K562 (cell line): ENCODE data around the gene TMF1. TPM values are rescaled to one million over a fixed set of nuclear protein-coding genes. Genes with fewer than 3 reads are reported as not detected.

Experiments
- ATAC-seq: fragments of 200-7000 bp; cut with Tn5 transposase; 3 replicates; pipeline ENCODE4 v1.9.1; 2020; ENCODE audit warnings: moderate library complexity
- BruUV-seq: library from RNA; stranded (reverse); fragments of 400-500 nt; replicated peaks from 2 replicates; lab custom pipeline; 2021; lab: Mats Ljungman, UMichigan
- CTCF ChIA-PET: fragments of 300-600 bp; formaldehyde crosslinking; extraction: SDS; loops from one replicate; lab custom pipeline; 2021; ENCODE audit warnings: low intra/inter-chr PET ratio; lab: Yijun Ruan, JAX
- POLR2A ChIA-PET: fragments of 300-600, 350-650 bp; sonication (Branson Sonifier 250); formaldehyde crosslinking; extraction: SDS; loops from one replicate; lab custom pipeline; 2021; ENCODE audit warnings: antibody characterized with exemption, inconsistent platforms; lab: Yijun Ruan, JAX
- DNase-seq, 4 experiments: peaks; one replicate each; pipeline versions ENCODE4 v3.0.0 to v3.0.0-alpha.2; 2011 to 2018; ENCODE audit warnings: low spot score in 3 of 4, mixed read lengths in 3 of 4; ENCODE audit errors: extremely low read depth in 1 of 4
- FAIRE-seq: peaks from 2 replicates; lab custom pipeline; 2011; peaks lifted over from hg19 to GRCh38; lab: Jason Lieb, UNC
- H2AFZ ChIP-seq: 2 replicates; pipeline ENCODE4 v1.6.0; 2011; ENCODE audit warnings: low read depth, low read length, control low read depth, inconsistent platforms
- H3K27ac ChIP-seq: fragments of 200-600 bp; 3 replicates; pipeline ENCODE4 v1.8.0; 2011; ENCODE audit warnings: low read depth, mild to moderate bottlenecking, control low read depth, inconsistent platforms, low read length, moderate library complexity, mixed read lengths; ENCODE audit errors: extremely low read depth
- H3K27me3 ChIP-seq, 2 experiments: fragments of 300-600 bp in 1 of 2; 2 replicates in 1 of 2; 3 replicates in 1 of 2; pipeline versions ENCODE4 v1.6.0 to v1.8.0; 2011; ENCODE audit warnings: inconsistent platforms in 2 of 2, low read length in 2 of 2, mild to moderate bottlenecking in 1 of 2, mixed read lengths in 1 of 2, moderate library complexity in 1 of 2; ENCODE audit not compliant: control insufficient read depth in 2 of 2, insufficient read depth in 2 of 2
- H3K36me3 ChIP-seq: fragments of 300-600 bp; 3 replicates; pipeline ENCODE4 v1.8.0; 2011; ENCODE audit warnings: mild to moderate bottlenecking, low read length, inconsistent platforms; ENCODE audit not compliant: control insufficient read depth, insufficient read depth
- H3K4me1 ChIP-seq, 2 experiments: fragments of 200-600 bp in 1 of 2; replicated peaks in 1 of 2; 2 replicates in 1 of 2; 3 replicates in 1 of 2; pipeline versions ENCODE4 v1.5.1 to v1.8.0; 2011; ENCODE audit warnings: inconsistent platforms in 2 of 2, low read length in 2 of 2, mild to moderate bottlenecking in 1 of 2, mixed read lengths in 1 of 2, moderate library complexity in 1 of 2; ENCODE audit not compliant: control insufficient read depth in 2 of 2, insufficient read depth in 2 of 2
- H3K4me2 ChIP-seq: 2 replicates; pipeline ENCODE4 v1.6.1; 2011; ENCODE audit warnings: low read length, control low read depth, inconsistent platforms, mixed read lengths; ENCODE audit not compliant: insufficient read depth
- H3K4me3 ChIP-seq: fragments of 200-600 bp; sonication (generic), shearing (Covaris generic); 2 replicates; pipeline ENCODE4 v1.5.1; 2016; ENCODE audit warnings: control low read depth, inconsistent platforms
- H3K79me2 ChIP-seq: fragments of 200-600 bp; 3 replicates; pipeline ENCODE4 v1.8.0; 2011; ENCODE audit warnings: low read length, inconsistent platforms; ENCODE audit not compliant: control insufficient read depth, insufficient read depth
- H3K9ac ChIP-seq, 2 experiments: 2 replicates each; pipeline versions ENCODE4 v1.6.0 to v1.6.1; 2011; ENCODE audit warnings: low read depth in 2 of 2, low read length in 2 of 2, control low read depth in 1 of 2, inconsistent platforms in 1 of 2, mild to moderate bottlenecking in 1 of 2, mixed read lengths in 1 of 2; ENCODE audit not compliant: insufficient read depth in 1 of 2
- H3K9me1 ChIP-seq: one replicate; pipeline ENCODE4 v1.6.0; 2011; ENCODE audit warnings: inconsistent platforms, mild to moderate bottlenecking, low read length, moderate library complexity; ENCODE audit not compliant: control insufficient read depth, insufficient read depth
- H3K9me3 ChIP-seq: replicated peaks from 2 replicates; pipeline ENCODE4 v1.5.1; 2011; ENCODE audit warnings: low read depth, low read length, inconsistent platforms; ENCODE audit not compliant: control insufficient read depth, insufficient read depth
- H4K20me1 ChIP-seq: replicated peaks from 2 replicates; pipeline ENCODE4 v1.6.1; 2011; ENCODE audit warnings: low read length, inconsistent platforms, mixed read lengths; ENCODE audit not compliant: control insufficient read depth, insufficient read depth
- ARNT ChIP-seq, 2 experiments: fragments of 450-650 bp; IDR thresholded peaks; 2 replicates each; pipeline ENCODE4 v1.6.1; 2016; ENCODE audit warnings: mild to moderate bottlenecking in 1 of 2
- HNRNPH1 ChIP-seq: fragments of 200-400 bp; formaldehyde crosslinking; optimal IDR thresholded peaks from 2 replicates; pipeline ENCODE3; 2017; ENCODE audit warnings: low read depth, mild to moderate bottlenecking, low read length, moderate library complexity
- ID3 ChIP-seq, 2 experiments: fragments of 250-450 bp in 1 of 2; fragments of 450-650 bp in 1 of 2; sonication (Bioruptor Pico) in 1 of 2; IDR thresholded peaks; 2 replicates each; pipeline versions ENCODE4 v1.6.1 to v1.8.0; 2016 to 2021; ENCODE audit warnings: mild to moderate bottlenecking in 2 of 2, moderate library complexity in 2 of 2, missing compliant biosample characterization in 1 of 2, missing genetic modification characterization in 1 of 2
- ILF3 ChIP-seq: fragments of 450-650 bp; IDR thresholded peaks from 2 replicates; pipeline ENCODE4 v1.6.1; 2018; ENCODE audit warnings: antibody characterized with exemption, mild to moderate bottlenecking, moderate library complexity, borderline replicate concordance
- NEUROD1 ChIP-seq: fragments of 150-350 bp; IDR thresholded peaks from 2 replicates; pipeline ENCODE4 v1.6.1; 2014; ENCODE audit warnings: borderline replicate concordance, low read length, low read depth; ENCODE audit not compliant: partially characterized antibody
- NFIC ChIP-seq: fragments of 450-650 bp; IDR thresholded peaks from 2 replicates; pipeline ENCODE4 v1.6.1; 2017; ENCODE audit warnings: mild to moderate bottlenecking, inconsistent platforms
- NFYB ChIP-seq: IDR thresholded peaks from 2 replicates; pipeline ENCODE4 v1.6.1; 2011; ENCODE audit warnings: mild to moderate bottlenecking, moderate library complexity; ENCODE audit not compliant: insufficient read length; ENCODE audit errors: extremely low read depth
- PTRF ChIP-seq: fragments of 450-650 bp; IDR thresholded peaks from 2 replicates; pipeline ENCODE4 v1.6.1; 2016; ENCODE audit warnings: mild to moderate bottlenecking, missing genetic modification characterization, missing compliant biosample characterization
- SIRT6 ChIP-seq: IDR thresholded peaks from one replicate; pipeline ENCODE4 v1.6.1; 2012; ENCODE audit warnings: low read depth, mild to moderate bottlenecking, control low read depth, inconsistent platforms, low read length, moderate library complexity
- STAT5A ChIP-seq: IDR thresholded peaks from 2 replicates; pipeline ENCODE4 v1.6.1; 2012; ENCODE audit warnings: low read length, inconsistent platforms, borderline replicate concordance
- WGBS: fragments of 100-300 bp; shearing (Covaris generic); methylation state at CpG from one replicate; pipeline ENCODE4 v1.1.6; 2016; ENCODE audit warnings: low coverage, mixed read lengths; ENCODE audit not compliant: insufficient coverage; ENCODE audit errors: missing lambda C conversion rate; 5-methylcytosine and 5-hydroxymethylcytosine counted together
- in situ Hi-C: fragments of 300-500 bp; cut with MboI; formaldehyde crosslinking; loops from 4 replicates; pipeline ENCODE4 v1.15.0; 2018; ENCODE audit warnings: inconsistent platforms, mixed read lengths
- intact Hi-C: fragments of 100-400 bp; cut with micrococcal nuclease; formaldehyde crosslinking; loops from 2 replicates; pipeline ENCODE4 v1.14.2; 2022
- polyA plus RNA-seq, 8 experiments: library from polyadenylated mRNA; depleted of rRNA in 4 of 8; stranded (reverse) in 5 of 8; unstranded in 3 of 8; fragments of >200 nt; fragmentation: Nextera tagmentation in 2 of 8; fragmentation: Illumina TruSeq in 1 of 8; extraction: Ambion mirVana in 2 of 8; extraction: Trizol in 1 of 8; gene quantifications; 2 replicates each; pipeline versions ENCODE4 v1.2.1 to v1.2.3, GENCODE V29; 2011 to 2014; ENCODE audit warnings: inconsistent platforms in 1 of 8, missing spikeins in 1 of 8
- total RNA-seq, 7 experiments: library from RNA; depleted of rRNA in 6 of 7; stranded (reverse); fragments of >200 nt in 6 of 7; fragmentation: Illumina TruSeq in 2 of 7; extraction: Trizol in 2 of 7; gene quantifications; 2 replicates each; pipeline versions ENCODE4 v1.2.1 to v1.2.3, GENCODE V29; 2011 to 2021; ENCODE audit warnings: low replicate concordance in 1 of 7

Gene TMF1
- total and polyA plus RNA-seq, 9 of the 15 experiments (the other 6 are each of a cell fraction or from before 2014, with no cell fraction given), result 3.1 to 13.9 (median 10.3) TPM

GRCh38 chr3:69011096-69011730 lies 40.9 kb downstream of the TMF1 start:
- intact Hi-C loops (no loop called here), in situ Hi-C loops (no loop called here)
- H3K4me2 ChIP-seq, result no peak overlapping the region
- no peak overlapping the region for H2AFZ ChIP-seq
- CTCF ChIA-PET, result no interaction called here
- H3K4me3 ChIP-seq, result no peak overlapping the region
- BruUV-seq, result no TSS peak
- no peaks in the 10 kb centered on the region for H3K9me1 ChIP-seq
- WGBS, result 100% methylated on average over 1 of the region's 8 CpGs
- H3K4me1 ChIP-seq, result peaks cover 8 to 17% of the 10 kb centered on the region in 2 experiments
- DNase-seq (no peak), ATAC-seq (no peak), FAIRE-seq (no peak)
- POLR2A ChIA-PET, result interaction anchor here (0.7 to 1.0 kb wide), 2 partner anchors 11 to 41 kb away, joined by 3 to 4 read pairs; partner anchors contain the start of gene TMF1
- no peak overlapping the region for H3K9ac ChIP-seq
- peaks cover 18% of the 10 kb centered on the region for H3K79me2 ChIP-seq
- no peaks in the 10 kb centered on the region for H4K20me1 ChIP-seq
- H3K27ac ChIP-seq, result no peak overlapping the region
- no peaks in the 10 kb centered on the region for H3K27me3 ChIP-seq
- no peak for TF ChIP-seq NFYB
- no peak for TF ChIP-seq STAT5A
- H3K36me3 ChIP-seq, result peaks cover 43% of the 10 kb centered on the region; the same call in 2 of the 3 replicates
- no peaks in the 10 kb centered on the region for H3K9me3 ChIP-seq

GRCh38 chr3:69009559-69010410 lies 42.3 kb downstream of the TMF1 start:
- H2AFZ ChIP-seq, result no peak overlapping the region
- no TSS peak for BruUV-seq
- FAIRE-seq, result no peak
- peaks cover 5 to 17% of the 10 kb centered on the region in 2 experiments; a peak in 3 of 5 replicates for H3K4me1 ChIP-seq
- H3K27me3 ChIP-seq, result no peaks in the 10 kb centered on the region
- no peak overlapping the region for H3K4me2 ChIP-seq
- no peak overlapping the region for H3K27ac ChIP-seq
- ATAC-seq, result no peak
- intact Hi-C loops (no loop called here), in situ Hi-C loops (no loop called here)
- H3K36me3 ChIP-seq, result peaks cover 57% of the 10 kb centered on the region; the same call in 2 of the 3 replicates
- CTCF ChIA-PET, result no interaction called here
- no peaks in the 10 kb centered on the region for H3K9me1 ChIP-seq
- H3K9me3 ChIP-seq, result no peaks in the 10 kb centered on the region
- no peak overlapping the region for H3K4me3 ChIP-seq
- H3K79me2 ChIP-seq, result peaks cover 12% of the 10 kb centered on the region
- WGBS, result 65% methylated on average over 3 of the region's 3 CpGs
- no peak for DNase-seq
- no peak overlapping the region for H3K9ac ChIP-seq
- POLR2A ChIA-PET, result interaction anchor here (0.7 to 1.2 kb wide), 2 partner anchors 8 to 137 kb away, joined by 3 read pairs; no protein-coding TSS in a partner anchor
- TF ChIP-seq HNRNPH1 (no peak), SIRT6 (no peak), PTRF (tag) (no peak), ARNT (IDR thresholded peaks at IDR 0.05) (no peak), ILF3 (no peak), NFIC (no peak), ID3 (CRISPR knock-in tag; IDR thresholded peaks at IDR 0.05) (no peak), ID3 (tag; IDR thresholded peaks at IDR 0.05) (no peak), NEUROD1 (no peak)
- TF ChIP-seq, all 486 proteins: peak for 0
- H4K20me1 ChIP-seq, result no peaks in the 10 kb centered on the region
